ENCODE data around the gene CSAG3.
"Not testable (repeated sequence)": the region's sequence is repeated elsewhere in the genome, so short reads cannot be mapped to it uniquely, and the experiment has no call there.

CSAG3 gene

DNA sequence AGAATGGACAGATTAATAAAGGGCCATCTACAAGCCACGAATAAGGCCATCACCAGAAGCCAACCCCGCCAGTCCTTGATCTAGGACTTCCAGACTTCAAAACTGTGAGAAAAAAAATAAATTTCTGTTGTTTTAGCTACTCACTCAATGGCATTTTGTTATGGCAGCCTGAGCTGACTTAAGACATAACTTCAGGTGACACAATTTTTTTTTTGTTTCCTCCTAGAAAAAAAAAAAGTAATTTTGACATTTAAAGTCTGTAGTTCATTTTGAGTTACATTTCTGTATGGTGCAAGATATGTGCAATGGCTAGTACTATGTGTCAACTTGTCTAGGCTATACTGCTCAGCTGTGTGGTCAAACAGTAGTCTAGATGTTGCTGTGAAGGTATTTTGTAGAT, at the start of gene CSAG3:
CSAG3 (plus strand) TSS at position 301 of the 400 bp plus-strand sequence.
- in situ Hi-C loops (cut with MboI; ENCODE audit: low sequenced_read_pairs) = not testable (repeated sequence)

- in situ Hi-C loops (cut with MboI; ENCODE audit: low sequenced_read_pairs) = not testable (repeated sequence)
Measured at GRCh38 chrX:152713195-152713594, 45.8 kb upstream of the CSAG3 start.

GRCh38 chrX:152713815-152714787, 44.9 kb upstream of the CSAG3 start, which contains the start of gene MAGEA2B:
TSS of gene MAGEA2B (plus strand) at chrX:152714628. CDS start at chrX:152717107, 2,479 bp downstream.
- in situ Hi-C loops (cut with MboI; ENCODE audit: low sequenced_read_pairs) = not testable (repeated sequence)

- in situ Hi-C loops (cut with MboI; ENCODE audit: low sequenced_read_pairs) = no loop called here
Measured at GRCh38 chrX:152725409-152725808, 33.6 kb upstream of the CSAG3 start.

DNA sequence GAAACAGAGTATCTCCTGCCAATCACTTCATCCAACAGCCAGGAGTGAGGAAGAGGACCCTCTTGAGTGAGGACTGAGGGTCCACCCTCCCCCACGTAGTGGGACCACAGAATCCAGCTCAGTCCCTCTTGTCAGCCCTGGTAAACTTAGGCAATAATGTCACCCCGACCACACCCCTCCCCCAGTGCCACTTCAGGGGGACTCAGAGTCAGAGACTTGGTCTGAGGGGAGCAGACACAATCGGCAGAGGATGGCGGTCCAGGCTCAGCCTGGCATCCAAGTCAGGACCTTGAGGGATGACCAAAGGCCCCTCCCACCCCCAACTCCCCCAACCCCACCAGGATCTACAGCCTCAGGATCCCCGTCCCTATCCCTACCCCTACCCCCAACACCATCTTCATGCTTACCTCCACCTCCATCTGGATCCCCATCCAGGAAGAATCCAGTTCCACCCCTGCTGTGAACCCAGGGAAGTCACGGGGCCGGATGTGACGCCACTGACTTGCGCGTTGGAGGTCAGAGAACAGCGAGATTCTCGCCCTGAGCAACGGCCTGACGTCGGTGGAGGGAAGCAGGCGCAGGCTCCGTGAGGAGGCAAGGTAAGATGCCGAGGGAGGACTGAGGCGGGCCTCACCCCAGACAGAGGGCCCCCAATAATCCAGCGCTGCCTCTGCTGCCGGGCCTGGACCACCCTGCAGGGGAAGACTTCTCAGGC, 25.6 kb upstream of the CSAG3 start, which contains the start of the genes CSAG1 and MAGEA12:
CSAG1 (minus strand) TSS at position 461 of the 715 bp plus-strand sequence. CDS start 1,261 bp downstream, outside the sequence.
MAGEA12 (plus strand) TSS at position 497 of the 715 bp plus-strand sequence. CDS start 2,405 bp downstream, outside the sequence.
- in situ Hi-C loops (cut with MboI; ENCODE audit: low sequenced_read_pairs) = no loop called here

DNA sequence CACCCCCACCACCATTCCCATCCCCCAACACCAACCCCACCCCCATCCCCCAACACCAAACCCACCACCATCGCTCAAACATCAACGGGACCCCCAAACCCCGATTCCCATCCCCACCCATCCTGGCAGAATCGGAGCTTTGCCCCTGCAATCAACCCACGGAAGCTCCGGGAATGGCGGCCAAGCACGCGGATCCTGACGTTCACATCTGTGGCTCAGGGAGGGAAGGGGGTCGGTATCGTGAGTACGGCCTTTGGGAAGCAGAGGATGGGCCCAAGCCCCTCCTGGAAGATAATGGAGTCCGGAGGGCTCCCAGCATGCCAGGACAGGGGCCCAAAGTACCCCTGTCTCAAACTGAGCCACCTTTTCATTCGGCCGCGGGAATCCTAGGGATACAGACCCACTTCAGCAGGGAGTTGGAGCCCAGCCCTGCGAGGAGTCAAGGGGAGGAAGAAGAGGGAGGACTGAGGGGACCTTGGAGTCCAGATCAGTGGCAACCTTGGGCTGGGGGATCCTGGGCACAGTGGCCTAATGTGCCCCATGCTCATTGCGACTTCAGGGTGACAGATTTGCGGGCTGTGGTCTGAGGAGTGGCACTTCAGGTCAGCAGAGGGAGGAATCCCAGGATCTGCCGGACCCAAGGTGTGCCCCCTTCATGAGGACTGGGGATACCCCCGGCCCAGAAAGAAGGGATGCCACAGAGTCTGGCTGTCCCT, 24.7 kb upstream of the CSAG3 start:
- in situ Hi-C loops (cut with MboI; ENCODE audit: low sequenced_read_pairs) = not testable (repeated sequence)

DNA sequence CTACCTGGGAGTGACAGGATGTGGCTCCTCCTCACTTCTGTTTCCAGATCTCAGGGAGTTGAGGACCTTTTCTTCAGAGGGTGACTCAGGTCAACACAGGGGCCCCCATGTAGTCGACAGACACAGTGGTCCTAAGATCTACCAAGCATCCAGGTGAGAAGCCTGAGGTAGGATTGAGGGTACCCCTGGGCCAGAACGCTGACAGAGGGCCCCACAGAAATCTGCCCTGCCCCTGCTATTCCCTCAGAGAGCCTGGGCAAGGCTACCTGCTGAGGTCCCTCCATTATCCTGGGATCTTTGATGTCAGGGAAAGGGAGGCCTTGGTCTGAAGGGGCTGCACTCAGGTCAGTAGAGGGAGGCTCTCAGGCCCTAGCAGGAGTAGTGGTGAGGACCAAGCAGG, 23.9 kb upstream of the CSAG3 start:
- in situ Hi-C loops (cut with MboI; ENCODE audit: low sequenced_read_pairs) = no loop called here

- in situ Hi-C loops (cut with MboI; ENCODE audit: low sequenced_read_pairs) = no loop called here
Measured at GRCh38 chrX:152735860-152736511, 23.0 kb upstream of the CSAG3 start.

DNA sequence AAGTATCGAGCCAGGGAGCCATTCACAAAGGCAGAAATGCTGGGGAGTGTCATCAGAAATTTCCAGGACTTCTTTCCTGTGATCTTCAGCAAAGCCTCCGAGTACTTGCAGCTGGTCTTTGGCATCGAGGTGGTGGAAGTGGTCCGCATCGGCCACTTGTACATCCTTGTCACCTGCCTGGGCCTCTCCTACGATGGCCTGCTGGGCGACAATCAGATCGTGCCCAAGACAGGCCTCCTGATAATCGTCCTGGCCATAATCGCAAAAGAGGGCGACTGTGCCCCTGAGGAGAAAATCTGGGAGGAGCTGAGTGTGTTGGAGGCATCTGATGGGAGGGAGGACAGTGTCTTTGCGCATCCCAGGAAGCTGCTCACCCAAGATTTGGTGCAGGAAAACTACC, 22.5 kb upstream of the CSAG3 start:
- in situ Hi-C loops (cut with MboI; ENCODE audit: low sequenced_read_pairs) = not testable (repeated sequence)

DNA sequence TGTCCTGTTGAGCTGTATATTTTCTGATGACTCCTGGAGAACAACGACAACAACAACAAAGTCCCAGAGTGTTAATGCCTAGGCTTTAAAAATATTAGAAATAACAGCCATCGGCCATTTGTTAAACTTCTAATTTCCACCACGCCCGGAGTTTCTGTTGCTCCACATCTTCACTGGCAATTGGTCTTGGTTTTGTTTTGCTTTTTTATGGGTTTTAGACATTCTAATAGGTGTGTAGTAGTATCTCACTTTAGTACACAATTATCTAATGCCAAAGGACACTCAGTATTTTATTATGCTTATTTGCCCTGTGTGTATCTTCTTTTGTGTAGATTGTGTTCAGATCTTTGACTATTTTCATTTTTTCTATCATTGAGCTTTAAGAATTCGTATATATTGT, 20.5 kb upstream of the CSAG3 start:
- in situ Hi-C loops (cut with MboI; ENCODE audit: low sequenced_read_pairs) = no loop called here

DNA sequence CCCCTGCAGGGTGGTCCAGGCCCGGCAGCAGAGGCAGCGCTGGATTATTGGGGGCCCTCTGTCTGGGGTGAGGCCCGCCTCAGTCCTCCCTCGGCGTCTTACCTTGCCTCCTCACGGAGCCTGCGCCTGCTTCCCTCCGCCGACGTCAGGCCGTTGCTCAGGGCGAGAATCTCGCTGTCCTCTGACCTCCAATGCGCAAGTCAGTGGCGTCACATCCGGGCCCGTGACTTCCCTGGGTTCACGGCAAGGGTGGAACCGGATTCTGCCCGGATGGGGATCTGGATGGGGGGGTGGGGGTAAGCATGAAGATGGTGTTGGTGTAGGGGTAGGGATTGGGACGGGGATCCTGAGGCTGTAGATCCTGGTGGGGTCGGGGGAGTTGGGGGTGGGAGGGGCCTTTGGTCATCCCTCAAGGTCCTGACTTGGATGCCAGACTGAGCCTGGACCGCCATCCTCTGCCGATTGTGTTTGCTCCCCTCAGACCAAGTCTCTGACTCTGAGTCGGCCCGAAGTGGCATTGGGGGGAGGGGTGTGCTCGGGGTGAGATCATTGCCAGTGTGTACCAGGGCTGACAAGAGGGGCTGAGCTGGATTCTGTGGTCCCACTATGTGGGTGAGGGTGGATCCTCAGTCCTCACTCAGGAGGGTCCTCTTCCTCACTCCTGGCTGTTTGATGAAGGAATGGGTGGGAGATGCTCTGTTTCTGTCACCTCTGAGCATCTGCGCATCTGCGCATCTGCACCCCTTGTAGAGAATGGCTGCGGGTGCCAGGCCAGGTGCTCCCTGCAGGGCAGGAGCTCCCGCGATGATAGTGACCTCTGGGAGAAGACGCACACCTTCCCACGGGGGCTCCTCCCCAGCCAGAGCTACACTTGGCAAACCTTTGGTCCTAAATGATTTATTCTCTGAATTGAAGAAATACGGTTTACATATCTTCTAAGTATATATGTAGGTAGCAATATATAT, 5.0 kb upstream of the CSAG3 start, which contains the start of gene MAGEA2:
MAGEA2 (minus strand) TSS at position 157 of the 965 bp plus-strand sequence. CDS start 2,479 bp downstream, outside the sequence.
- in situ Hi-C loops (cut with MboI; ENCODE audit: low sequenced_read_pairs) = not testable (repeated sequence)

DNA sequence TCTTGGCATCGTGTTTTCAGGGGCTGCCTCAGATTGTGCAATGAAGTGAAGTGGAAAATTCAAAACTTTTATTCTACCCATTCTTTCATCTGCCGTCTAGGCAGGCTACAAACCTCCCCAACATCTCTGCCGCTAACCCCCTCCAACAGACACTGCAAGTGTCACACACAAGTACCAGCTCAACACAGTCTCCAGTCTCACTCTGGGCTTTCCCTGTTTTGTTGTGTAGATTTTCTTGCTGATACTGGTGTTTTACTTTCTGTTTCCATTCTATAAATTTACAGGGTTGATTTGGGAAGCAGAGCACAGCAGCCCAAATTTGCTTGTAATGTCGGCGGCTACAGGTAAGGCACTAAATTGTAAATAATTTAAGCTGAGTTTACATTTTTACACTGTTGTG, 4.1 kb upstream of the CSAG3 start:
- in situ Hi-C loops (cut with MboI; ENCODE audit: low sequenced_read_pairs) = not testable (repeated sequence)

GRCh38 chrX:152759544-152759943, 526 bp downstream of the CSAG3 start:
- in situ Hi-C loops (cut with MboI; ENCODE audit: low sequenced_read_pairs) = not testable (repeated sequence)

DNA sequence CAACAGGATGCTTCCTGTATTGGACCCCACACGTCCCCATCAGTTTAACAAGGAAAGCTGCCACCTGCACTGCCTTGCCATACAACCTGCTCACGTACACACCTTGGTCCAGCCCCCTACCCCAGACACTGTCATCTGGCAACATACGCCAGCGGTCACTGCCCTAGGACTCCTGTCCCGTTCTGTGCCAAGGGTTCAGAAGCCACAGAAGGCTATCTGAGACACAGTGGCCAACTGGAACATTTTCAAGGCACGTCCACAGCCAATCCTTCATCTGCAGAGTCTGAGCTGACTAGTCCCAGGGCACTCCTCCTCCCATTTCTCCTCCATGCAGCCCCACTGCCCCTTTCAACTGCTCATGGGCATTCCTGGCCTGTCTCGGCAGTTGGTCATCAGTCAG, 2.6 kb downstream of the CSAG3 start:
- in situ Hi-C loops (cut with MboI; ENCODE audit: low sequenced_read_pairs) = not testable (repeated sequence)

- in situ Hi-C loops (cut with MboI; ENCODE audit: low sequenced_read_pairs) = not testable (repeated sequence)
Measured at GRCh38 chrX:152766562-152766961, 7.5 kb downstream of the CSAG3 start.

DNA sequence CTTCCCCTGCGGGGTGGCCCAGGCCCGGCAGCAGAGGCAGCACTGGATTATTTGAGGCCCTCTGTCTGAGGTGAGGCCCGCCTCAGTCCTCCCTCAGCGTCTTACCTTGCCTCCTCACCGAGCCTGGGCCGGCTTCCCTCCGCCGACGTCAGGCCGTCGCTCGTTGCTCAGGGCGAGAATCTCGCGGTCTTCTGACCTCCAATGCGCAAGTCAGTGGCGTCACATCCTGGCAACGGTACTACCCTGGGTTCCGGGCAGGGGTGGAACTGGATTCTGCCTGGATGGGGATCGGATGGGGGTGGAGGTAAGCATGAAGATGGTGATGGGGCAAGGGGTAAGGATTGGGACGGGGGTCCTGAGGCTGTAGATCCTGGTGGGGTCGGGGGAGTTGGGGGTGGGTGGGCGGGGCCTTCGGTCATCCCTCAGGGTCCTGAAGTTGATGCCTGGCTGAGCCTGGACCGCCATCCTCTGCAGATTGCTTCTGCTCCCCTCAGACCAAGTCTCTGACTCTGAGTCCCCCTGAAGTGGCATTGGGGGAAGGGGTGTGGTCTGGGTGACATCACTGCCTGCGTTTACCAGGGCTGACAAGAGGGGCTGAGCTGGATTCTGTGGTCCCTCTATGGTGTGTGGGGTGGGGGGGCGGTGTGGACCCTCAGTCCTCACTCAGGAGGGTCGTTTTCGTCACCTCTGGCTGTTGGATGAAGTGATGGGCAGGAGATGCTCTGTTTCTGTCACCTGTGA, 10.7 kb downstream of the CSAG3 start, which contains the start of gene MAGEA6:
MAGEA6 (minus strand) TSS at position 141 of the 741 bp plus-strand sequence. CDS start 2,039 bp downstream, outside the sequence.
- in situ Hi-C loops (cut with MboI; ENCODE audit: low sequenced_read_pairs) = not testable (repeated sequence)

DNA sequence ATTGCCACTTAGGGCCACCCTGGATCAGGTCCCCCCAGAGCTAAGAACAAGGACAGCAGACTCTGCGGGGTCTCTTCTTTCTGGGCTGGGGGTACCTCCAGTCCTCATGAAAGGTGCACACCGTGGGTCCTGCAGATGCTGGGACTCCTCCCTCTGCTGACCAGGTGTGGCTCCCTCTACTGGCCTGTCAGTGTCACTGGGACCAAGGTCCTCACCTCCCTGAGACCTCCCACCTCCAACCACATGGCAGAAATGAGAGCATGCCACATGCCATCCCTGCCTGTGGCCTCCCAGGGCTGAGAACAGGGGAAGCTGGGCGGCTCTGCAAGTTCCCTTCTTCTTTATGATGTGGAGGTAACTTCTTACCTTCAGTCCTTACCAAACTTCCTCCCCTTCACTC, 28.0 kb downstream of the CSAG3 start:
- in situ Hi-C loops (cut with MboI; ENCODE audit: low sequenced_read_pairs) = not testable (repeated sequence)

GRCh38 chrX:152798945-152799344, 39.9 kb downstream of the CSAG3 start:
- in situ Hi-C loops (cut with MboI; ENCODE audit: low sequenced_read_pairs) = no loop called here

All from HL-60/S4 (cell line).